Caki2 (cell line): ENCODE data around the gene IGF2R. TPM values are rescaled to one million over a fixed set of nuclear protein-coding genes. Genes with fewer than 3 reads are reported as not detected.
"Not testable (repeated sequence)": the region's sequence is repeated elsewhere in the genome, so short reads cannot be mapped to it uniquely, and the experiment has no call there.

Experiments
- DNase-seq: peaks from one replicate; pipeline ENCODE4 v3.0.0-alpha.2; 2015; ENCODE audit warnings: low read depth
- in situ Hi-C: cut with HindIII; loops from 2 replicates; pipeline ENCODE4 v1.10.0; 2016; ENCODE audit warnings: low sequenced_read_pairs, low pct_unique_long_range_greater_than_20kb, mixed read lengths
- total RNA-seq: library from RNA; depleted of rRNA; stranded (reverse); fragments of >200 nt; shearing (Covaris generic); gene quantifications from 2 replicates; pipeline ENCODE4 v1.2.3, GENCODE V29; 2014; ENCODE audit warnings: low replicate concordance; rRNA removed

The IGF2R gene
- total RNA-seq, result 42.8 and 58.9 TPM in 2 replicates

GRCh38 chr6:159968295-159969203 lies at the start of gene IGF2R:
Gene IGF2R (plus strand): TSS chr6:159969082. CDS start chr6:159969247, 165 bp downstream.
- DNase-seq, result peak; percentile 64

GRCh38 chr6:159919800-159920199 lies 49.1 kb upstream of the IGF2R start:
- in situ Hi-C loops, result no loop called here
- no peak for DNase-seq

More at GRCh38 chr6:159968295-159969203, at the start of gene IGF2R:
- in situ Hi-C loops, result no loop called here

- DNase-seq, in situ Hi-C loops: not testable (repeated sequence)
Observed at GRCh38 chr6:159924150-159924549, 44.7 kb upstream of the IGF2R start.

GRCh38 chr6:159926542-159927203 lies 42.2 kb upstream of the IGF2R start:
- no peak for DNase-seq
- in situ Hi-C loops, result no loop called here

GRCh38 chr6:159929819-159930218 lies 39.1 kb upstream of the IGF2R start:
- DNase-seq, result peak; percentile 54
- in situ Hi-C loops, result no loop called here

GRCh38 chr6:159931112-159931511 lies 37.8 kb upstream of the IGF2R start:
- DNase-seq, result no peak
- in situ Hi-C loops, result no loop called here

GRCh38 chr6:159931846-159932245 lies 37.0 kb upstream of the IGF2R start:
- in situ Hi-C loops, result no loop called here
- DNase-seq, result no peak

GRCh38 chr6:159933077-159933476 lies 35.8 kb upstream of the IGF2R start:
- DNase-seq, result no peak
- in situ Hi-C loops, result no loop called here

GRCh38 chr6:159934181-159934580 lies 34.7 kb upstream of the IGF2R start:
- DNase-seq, result no peak
- in situ Hi-C loops, result no loop called here

GRCh38 chr6:159935065-159935464 lies 33.8 kb upstream of the IGF2R start:
- in situ Hi-C loops, result no loop called here
- DNase-seq, result peak; percentile 14

GRCh38 chr6:159935633-159936032 lies 33.2 kb upstream of the IGF2R start:
- in situ Hi-C loops, result no loop called here
- DNase-seq, result no peak

GRCh38 chr6:159939591-159940016 lies 29.3 kb upstream of the IGF2R start:
- no peak for DNase-seq
- in situ Hi-C loops, result no loop called here

- peak; percentile 31 for DNase-seq
- in situ Hi-C loops, result no loop called here
Observed at GRCh38 chr6:159941286-159942113, 27.4 kb upstream of the IGF2R start.

- in situ Hi-C loops, result no loop called here
Observed at GRCh38 chr6:159943101-159943632, 25.7 kb upstream of the IGF2R start.

GRCh38 chr6:159943968-159944598 lies 24.8 kb upstream of the IGF2R start:
- in situ Hi-C loops, result no loop called here
- no peak for DNase-seq

More at GRCh38 chr6:159943101-159943632, 25.7 kb upstream of the IGF2R start:
- no peak for DNase-seq

- in situ Hi-C loops, result no loop called here
Observed at GRCh38 chr6:159945801-159946392, 23.0 kb upstream of the IGF2R start.

GRCh38 chr6:159946912-159947311 lies 22.0 kb upstream of the IGF2R start:
- no peak for DNase-seq
- in situ Hi-C loops, result no loop called here

More at GRCh38 chr6:159945801-159946392, 23.0 kb upstream of the IGF2R start:
- no peak for DNase-seq
